NCI-H187 treated with DMSO at 0.1 percent for 48 hours (cell line): ENCODE results near the gene MCF2L.

Experiments
- DNase-seq: peaks from one replicate; lab custom pipeline; 2025; lab: John Stamatoyannopoulos, UW

Gene MCF2L

DNA sequence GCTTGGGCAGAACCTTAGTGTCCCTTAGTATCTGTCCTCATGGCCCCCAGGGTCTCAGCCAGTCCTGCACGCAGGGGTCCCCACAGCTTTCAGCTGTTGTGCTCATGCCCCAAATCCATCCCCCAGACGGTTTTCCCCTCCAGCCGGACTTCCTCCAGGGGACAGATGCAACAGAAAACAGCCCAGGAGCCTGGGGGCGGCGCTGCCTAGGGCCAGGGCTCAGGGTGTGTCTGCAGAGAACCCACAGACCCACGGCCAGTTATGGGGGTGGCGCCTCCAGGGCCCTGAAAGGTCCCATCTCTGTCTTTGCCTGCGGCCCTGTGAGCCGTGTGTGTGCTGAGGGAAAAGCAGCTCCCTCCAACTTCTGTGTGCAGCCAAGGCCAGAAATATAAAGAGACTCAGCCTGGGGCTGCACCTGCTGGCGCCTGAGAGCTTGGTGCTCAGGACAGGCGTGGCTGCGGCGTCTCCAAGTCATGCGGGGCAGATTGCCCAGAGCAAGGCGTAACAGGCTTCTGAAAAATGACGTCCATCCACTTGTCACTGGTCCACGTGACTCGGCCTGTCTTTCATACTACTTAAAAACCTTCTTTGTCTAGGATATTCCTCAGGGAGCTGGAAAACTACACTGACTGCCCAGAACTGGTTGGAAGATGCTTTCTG is 114.5 kb downstream of the MCF2L start:
- DNase-seq, result peak; percentile 99

DNA sequence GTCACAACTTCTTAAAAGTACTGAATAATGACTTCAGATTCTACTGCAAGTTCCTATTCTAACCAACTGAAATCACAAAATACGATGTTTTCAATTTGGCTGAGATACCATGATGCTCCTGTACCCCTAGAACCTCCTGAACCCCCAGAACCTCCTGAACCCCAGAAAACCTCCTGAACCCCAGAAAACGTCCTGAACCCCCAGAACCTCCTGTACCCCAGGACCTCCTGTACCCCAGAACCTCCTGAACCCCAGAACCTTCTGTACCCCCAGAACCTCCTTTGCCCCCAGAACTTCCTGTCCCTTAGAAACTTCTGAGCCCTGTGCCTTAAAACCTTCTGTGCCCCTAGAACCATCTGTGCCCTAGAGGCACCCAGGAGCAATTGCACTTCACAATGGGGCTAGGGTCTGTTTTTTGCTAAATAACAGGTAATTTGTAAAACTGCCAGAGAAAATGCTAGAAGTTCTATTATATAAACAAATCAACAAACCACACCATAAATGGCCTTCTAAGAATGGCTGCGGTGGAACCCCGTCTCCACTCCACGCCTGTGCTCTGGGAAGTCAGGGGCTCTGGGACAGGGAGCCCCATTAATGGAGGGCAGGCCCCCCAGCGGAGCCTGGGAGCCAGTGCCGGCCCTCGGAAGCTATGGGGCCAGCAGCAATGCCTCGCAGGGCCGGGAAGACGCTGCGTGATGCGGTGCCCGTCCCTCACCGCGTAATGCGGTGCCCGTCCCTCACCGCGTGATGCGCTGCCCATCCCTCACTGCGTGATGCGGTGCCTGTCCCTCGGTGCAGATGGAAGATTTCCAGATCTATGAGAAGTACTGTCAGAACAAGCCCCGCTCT is 115.3 kb downstream of the MCF2L start:
- DNase-seq, result no peak

DNA sequence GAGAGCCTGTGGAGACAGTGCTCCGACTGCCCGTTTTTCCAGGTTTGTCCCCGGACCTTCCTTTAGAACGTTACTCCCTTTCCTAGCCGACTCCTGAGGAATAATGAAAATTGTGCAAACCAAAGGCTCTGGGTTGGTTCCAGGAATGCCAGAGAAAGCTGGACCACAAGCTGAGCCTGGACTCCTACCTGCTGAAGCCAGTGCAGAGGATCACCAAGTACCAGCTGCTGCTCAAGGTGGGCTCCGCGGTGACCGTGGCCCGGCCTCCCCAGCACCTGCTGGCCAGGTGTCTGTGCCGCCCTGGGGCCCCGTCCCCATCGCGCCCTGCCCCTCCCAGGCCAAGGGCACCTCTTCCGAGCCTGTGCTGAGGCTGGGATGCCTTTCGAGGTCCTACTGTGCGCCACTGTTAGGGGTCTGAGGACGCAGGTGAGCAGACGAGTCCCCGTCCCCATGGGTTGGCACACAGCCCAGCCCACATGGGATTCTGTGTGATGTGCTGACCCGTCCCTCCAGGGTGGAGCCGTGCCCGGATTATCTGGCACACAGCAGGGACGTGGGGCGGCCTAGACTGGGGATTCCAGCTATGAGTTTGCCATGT is 116.0 kb downstream of the MCF2L start:
- DNase-seq, result no peak

DNA sequence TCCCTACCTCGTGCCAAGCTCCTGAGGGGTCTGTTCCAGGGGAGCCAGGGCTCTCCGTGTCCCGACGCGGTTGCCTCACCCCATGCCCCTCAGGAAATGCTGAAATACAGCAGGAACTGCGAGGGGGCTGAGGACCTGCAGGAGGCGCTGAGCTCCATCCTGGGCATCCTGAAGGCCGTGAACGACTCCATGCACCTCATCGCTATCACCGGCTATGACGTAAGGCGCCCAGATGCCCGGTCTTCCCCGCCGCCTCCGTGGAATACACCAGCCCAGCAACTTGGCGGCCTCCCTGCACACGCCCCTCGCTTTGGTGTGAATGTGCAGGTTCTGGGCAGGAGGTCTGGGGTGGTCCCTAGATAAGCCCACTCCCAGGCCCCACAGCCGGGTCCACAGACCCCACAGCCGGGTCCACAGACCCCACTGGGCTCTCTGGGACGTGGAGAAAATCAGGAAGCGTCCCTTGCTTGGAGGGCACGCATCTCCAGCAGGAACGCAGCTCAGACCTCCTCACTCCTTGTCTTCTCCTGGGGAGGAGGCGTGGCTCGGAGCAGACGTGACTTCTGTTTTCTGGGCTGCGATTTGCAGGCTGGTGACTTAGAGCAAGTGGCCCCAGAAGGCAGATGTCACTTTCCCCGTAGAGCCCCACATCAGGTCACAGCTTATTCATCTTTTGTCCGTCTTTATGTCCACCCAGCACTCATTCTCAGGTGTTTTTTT is 117.2 kb downstream of the MCF2L start:
- DNase-seq, result no peak

DNA sequence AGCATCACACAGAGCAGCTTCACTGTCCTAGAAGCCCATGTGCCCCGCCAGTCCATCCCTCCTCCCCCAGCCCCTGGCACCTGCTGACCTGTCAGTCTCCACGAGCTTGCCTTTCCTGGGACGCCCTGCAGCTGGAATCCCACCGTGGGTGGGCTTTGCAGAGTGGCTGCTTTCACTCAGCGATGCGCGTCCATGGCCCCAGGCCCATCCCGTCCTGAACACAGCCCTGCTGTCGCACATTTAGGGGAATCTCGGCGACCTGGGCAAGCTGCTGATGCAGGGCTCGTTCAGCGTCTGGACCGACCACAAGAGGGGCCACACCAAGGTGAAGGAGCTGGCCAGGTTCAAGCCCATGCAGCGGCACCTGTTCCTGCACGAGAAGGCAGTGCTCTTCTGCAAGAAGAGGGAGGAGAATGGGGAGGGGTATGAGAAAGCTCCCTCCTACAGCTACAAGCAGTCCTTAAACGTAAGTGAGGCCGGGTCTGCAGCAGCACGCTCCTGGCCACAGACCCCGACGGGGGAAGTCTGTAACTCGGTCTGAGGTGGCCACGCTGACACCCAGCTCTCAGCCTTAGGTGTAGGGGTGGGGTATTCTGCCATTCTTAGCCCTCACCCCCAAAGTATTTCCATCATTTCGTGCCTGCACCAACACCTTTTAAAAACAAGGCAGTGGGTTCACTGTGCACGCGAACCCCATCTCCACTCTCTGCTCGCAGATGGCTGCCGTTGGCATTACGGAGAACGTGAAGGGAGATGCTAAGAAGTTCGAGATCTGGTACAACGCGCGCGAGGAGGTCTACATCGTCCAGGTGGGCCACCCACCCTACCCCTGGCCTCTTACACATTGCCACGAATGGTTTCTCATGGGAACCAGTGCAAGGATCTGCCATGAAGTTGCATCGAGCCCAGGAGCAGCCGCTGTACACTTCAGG is 118.2 kb downstream of the MCF2L start:
- no peak for DNase-seq

DNA sequence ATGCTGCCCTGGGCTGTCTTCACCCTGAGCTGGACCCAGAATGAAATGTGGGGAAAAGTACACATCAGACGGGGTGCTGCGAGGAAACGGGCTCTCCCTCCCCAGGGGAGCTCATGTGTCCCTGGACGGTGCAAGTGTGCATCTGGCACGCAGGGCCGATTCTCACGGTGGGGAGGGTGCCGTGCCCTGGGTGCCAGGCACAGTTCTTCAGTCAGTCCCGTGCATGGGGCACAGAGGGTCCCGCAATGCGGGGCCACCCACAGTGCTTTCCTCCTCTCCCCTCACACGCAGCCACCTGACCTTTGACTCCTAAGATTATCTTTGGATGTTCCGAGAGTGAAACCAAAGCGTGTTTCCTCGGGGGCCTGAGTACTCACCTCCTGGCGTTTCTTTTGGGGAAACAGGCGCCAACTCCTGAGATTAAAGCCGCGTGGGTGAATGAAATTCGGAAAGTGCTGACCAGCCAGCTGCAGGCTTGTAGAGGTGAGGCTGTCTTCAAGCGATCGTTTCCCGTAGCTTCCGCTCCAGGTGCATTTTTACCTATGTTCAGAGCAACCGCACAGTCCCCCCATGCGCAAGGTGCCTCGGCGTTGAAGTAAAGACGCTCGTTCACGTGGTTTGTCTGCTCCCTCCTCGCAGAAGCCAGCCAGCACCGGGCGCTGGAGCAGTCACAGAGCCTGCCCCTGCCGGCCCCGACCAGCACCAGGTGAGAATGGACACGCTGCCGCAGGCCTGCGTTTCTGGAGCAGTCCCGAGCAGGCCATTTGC is 119.1 kb downstream of the MCF2L start:
- no peak for DNase-seq

DNA sequence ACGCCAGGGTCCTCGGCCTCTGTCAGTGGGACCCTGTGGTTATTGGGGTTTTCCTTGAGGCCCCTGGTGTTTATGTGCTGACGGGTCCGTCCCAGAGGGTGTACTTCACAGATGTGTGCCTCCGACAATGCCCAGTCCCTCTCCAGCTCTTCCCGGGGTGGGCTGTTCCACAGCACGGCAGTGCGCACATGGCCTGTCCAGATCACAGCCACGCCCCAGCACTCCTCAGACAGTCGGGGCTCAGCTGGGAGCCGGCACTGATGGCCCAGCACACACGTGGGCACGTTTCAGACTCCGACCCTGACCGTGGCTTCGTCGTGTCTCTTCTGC is 119.6 kb downstream of the MCF2L start:
- DNase-seq, result no peak

DNA sequence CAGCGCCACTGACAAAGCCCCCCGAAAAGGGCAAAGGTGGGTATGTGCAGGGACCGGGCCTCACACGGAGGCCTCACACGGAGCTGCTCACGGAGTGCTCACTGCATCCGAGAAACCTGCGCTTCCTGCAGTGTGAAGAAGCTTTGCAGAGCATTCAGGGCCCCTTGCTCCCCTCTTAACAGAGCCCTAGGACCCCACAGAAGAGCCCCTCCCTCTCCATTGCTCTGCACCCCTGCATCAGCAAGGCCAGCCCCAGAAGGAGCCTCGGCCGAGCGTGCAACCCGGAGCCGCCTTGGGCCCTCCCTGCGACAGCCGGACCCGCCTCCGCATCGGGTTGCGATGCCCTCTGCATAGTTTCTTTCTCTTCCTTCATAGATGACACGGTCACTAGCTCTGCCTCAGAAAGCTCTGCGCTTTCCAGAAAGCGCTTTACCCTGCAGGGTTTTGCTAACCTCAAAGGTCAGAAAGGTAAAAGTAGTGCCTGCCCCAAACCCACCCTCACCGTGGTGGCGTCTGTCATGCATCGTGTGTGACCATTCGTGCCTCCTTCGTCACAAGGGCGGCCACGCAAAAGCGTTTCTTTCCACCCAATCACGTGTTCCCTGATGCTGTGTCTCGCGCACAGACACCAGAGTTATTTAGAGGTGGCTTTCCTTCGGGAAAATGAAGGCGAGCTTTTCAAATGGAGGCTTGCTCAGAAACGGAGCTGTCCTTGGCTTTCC is 120.8 kb downstream of the MCF2L start:
- no peak for DNase-seq

DNA sequence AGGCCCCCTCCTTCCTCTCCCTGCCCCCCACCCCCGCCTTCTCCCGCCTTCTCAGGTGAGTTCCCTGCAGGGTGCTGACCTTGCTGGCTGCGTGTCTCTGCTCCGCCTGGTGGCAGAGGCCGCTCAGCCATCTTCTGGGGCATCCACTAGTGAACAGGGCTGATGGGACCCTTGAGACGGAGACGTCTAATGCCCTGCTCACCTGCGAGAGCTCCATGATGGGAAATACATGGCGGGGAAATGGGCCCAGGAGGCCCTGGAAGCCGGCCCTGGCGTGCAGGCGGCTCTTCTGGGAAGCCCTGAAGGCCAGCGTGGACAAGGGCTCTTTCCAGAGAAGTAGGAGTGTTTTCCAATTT is 121.4 kb downstream of the MCF2L start:
- DNase-seq, result no peak

DNA sequence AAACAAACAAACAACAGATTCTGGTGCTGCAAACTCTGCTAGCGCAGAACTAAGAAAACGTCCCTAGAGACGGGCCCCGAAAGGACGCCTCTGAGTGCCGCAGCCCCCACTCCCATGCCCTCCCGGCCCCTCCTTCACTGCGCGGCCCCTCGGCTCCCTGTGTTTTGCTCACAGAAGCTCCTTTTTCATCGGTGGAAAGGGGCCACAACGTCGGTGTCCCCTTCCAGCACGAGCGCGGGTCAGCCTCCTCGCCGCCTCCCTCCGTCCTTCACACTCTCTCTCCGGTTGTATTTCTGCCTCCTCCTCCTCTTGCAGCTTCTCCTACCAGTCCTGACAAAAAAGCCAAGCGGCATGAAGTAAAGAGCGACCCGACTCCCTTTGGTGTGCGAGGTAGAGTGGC is 121.8 kb downstream of the MCF2L start:
- DNase-seq, result no peak

DNA sequence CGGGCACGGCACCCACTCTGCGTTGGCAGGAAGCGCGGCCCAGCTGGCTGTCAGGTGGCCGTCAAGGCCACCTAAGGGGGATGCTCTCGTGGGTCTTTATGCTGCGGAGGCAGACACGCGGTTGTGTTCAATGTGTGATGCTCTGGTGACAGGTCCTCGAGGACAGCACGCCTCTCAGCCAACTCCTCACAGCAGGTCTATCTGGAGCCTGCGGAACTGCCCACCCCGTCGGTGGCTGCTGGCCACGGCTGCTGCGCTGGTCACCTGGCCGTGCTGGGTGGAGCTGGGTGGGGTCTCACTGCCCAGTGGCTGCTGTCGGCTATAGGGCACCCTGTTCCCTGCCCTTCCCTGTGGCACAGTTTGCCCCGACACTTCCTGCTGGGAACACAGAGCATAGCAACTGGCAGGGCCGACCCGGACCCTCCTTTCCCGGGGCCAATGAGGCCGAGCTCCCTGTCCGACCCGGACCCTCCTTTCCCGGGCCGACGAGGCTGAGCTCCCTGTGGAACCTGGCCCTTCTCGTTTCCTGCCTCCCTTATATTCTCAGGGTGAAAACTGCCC is 122.3 kb downstream of the MCF2L start:
- DNase-seq, result no peak

DNA sequence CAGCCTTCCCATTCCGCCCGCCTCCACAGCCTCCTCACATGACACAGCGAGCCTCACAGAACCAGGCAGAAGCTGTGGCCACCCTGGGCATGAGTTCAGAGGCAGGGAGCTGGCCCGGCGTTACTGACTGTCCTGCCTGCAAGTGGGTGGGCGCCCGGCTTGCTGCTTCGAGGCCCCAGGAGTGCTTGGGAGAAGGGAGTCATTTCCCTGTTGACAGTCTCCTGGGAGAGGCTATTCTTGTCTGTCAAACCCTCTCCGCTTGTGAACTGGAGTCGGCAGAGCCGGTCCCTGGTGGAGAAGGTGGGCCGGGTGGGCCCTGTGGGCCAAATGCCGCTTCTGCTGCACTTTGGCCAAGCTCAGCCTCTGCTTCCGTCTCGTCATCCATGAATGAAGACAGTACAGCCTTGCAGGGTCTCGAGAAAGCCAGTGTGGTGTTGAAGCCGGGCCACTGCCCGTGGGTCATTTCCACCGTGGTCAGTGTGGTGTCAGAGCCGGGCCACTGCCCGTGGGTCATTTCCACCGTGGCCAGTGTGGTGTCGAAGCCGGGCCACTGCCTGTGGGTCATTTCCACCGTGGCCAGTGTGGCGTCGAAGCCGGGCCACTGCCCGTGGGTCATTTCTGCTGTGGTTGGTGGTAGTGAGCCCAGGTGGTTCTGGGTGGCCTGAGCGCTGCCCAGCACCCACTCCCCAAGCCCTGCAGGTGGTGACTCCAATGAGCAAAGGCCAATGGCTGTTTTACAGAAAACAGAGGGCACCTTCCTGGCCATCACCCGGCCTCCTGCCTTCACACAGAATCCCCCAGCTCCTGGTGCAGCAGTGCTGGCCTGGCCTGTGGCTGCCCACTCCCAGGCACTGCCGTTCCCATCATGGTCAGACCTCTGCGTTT is 123.1 kb downstream of the MCF2L start:
- no peak for DNase-seq

DNA sequence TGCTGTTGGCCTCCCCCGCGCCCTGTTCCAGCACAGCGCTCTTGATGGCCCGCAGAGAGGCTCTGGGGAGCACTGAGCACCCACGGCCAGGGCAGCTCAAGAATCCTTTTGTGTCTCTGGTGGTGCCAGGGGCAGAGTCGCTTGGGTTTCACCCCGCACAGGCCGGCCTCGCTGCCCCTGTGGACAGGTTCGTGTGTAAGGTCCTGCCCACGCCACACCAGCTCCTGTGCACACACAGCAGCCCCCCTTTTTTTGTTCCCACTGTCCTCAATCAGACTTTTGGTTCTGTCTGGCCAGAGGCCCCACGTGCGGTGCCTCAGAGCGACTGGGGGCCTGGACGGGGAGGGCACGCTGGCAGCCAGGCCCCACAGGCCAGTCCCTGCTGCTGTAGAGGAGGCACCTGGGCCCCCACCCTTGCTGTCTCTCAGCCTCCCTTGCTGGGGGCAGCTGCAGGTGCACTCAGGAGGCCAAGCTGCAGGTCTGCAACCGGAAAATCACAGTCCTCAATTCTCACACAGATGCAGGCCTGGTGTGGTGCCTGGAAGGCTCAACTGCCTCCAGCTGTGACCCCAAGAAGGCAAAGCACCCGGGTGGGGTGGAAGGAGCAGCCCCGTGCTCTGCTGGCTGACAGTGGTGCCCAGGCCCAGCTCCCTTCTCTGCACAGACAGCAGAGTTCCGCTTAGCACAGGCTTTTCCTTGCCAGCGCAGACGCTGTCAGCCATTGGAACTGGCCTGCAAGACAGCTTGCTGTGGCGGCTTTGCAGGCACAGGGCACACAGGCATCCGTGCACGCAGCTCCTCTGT is 124.0 kb downstream of the MCF2L start:
- no peak for DNase-seq

DNA sequence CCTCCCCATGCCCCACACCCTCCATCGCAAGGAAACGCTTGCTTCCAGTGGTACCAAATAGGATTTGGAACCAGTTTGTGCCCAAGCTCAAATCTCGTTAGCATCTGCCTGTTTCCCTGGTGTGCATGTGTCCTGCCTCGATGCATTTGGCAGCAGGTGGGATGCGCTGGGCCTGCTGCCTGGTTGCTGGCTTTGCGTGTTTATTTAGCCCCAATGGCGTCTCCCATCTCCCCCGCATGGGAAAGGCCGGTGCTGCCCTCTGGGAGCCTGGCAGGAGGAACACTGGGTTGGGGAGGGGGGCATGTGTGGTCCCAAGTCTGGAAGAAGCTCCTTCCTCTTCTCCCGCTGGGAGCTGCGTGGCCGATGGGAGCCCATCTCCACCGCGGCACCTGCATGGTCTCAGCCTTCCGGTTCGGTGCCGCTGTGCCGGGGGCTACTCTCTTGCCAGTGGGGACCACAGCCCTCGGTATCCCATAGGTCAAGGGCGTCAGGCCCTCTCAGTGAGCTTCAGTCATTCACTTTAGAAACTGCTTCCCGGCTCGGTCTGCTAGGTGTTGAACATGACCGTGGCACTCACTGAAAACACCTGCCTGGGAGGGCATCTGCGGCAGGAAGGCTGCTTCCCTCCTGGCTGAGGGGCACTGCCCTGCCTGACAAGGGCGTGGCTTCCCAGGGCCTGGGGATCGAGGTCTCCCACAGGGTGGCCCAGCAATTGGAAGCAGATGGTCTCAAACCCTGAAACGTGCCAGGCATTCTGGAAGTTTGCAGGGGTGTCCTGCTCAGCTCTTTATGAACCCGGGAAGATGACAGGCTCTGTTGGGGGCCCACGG is 124.8 kb downstream of the MCF2L start:
- no peak for DNase-seq

DNA sequence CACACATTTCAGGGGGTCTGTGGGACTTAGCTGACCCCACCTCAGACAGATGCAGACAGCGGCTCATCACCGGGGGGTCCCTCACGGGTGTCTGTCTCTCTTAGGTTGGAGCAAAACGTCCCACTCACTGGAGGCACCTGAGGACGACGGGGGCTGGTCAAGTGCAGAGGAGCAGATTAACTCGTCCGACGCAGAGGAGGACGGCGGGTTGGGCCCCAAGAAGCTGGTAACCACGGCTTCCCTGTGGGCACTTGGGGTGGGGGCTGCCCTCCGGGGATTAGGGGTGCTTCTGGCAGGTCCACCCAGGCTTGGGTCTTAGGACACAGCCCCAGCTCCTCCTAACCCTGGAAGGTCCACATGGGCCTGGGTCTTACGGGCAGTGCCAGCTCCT is 125.4 kb downstream of the MCF2L start:
- no peak for DNase-seq

DNA sequence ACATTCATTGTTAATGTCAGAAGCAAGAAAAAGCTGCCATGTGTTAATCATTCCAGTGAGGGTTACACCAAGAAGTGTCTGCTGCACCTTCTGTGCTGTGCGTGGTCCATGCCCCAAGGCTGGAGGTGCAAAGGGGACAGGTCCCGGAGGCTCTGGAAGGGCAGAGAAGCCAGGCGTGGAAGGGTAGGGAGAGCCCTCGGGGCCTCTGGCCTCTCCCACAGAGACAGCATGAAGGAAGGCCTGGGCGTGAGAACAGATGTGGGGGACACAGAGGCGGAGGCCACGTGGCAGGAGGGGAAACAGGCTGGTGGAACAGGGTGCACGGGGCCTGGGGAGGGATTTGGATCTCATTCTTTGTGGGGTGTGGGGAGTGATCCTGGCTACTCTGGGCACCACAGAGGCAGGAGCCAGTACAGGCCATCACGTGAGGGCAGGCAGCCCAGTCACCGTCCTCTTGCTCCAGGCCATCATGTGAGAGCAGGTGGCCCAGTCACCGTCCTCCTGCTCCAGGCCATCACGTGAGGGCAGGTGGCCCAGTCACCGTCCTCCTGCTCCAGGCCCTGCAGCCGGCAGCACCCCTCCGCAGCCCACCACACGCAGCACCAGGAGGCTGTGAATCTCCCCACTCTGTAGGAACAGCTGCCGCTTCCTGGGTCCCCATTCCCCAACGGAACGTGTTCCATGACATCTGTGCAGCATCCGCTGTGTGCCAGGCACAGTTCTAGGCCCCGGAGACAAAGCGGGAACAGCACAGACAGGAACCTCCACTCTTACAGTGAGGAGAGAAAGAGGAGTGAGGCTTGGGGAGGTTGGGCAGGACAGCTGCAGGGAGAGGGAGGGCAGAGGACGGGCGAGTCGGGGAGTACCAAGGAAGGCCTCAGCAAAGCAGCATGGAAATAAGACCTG is 126.4 kb downstream of the MCF2L start:
- DNase-seq, result no peak
